Colonic mucosa (tissue), 4 donors: ENCODE measurements around the gene MRPL22. TPM values are rescaled to one million over a fixed set of nuclear protein-coding genes. Genes with fewer than 3 reads are reported as not detected.
"Not testable (repeated sequence)": the region's sequence is repeated elsewhere in the genome, so short reads cannot be mapped to it uniquely, and the experiment has no call there.

Source experiments
- DNase-seq: peaks from one replicate; pipeline ENCODE4 v3.0.0-alpha.2; 2020
- H3K27ac ChIP-seq: fragments of 200-600 bp; one replicate; pipeline ENCODE4 v1.8.0; 2021
- H3K27me3 ChIP-seq: fragments of 200-600 bp; one replicate; pipeline ENCODE4 v1.8.0; 2021
- H3K36me3 ChIP-seq: fragments of 200-600 bp; one replicate; pipeline ENCODE4 v1.8.0; 2021
- H3K4me1 ChIP-seq: fragments of 200-600 bp; one replicate; pipeline ENCODE4 v1.8.0; 2021; ENCODE audit warnings: mild to moderate bottlenecking
- H3K4me3 ChIP-seq: fragments of 200-600 bp; one replicate; pipeline ENCODE4 v1.8.0; 2021
- H3K9ac ChIP-seq, 2 donors: one replicate each; pipeline ENCODE4 v1.7.0; 2013; ENCODE audit warnings: control low read depth in 2 of 2, low read depth in 2 of 2, low read length in 2 of 2
- H3K9me3 ChIP-seq: fragments of 200-600 bp; one replicate; pipeline ENCODE4 v1.8.0; 2021
- CTCF ChIP-seq: fragments of 200-600 bp; IDR thresholded peaks from one replicate; pipeline ENCODE4 v1.8.0; 2022; ENCODE audit warnings: antibody characterized with exemption, mild to moderate bottlenecking
- intact Hi-C: fragments of 100-400 bp; cut with DNase I; formaldehyde crosslinking; loops from one replicate; pipeline ENCODE4 v1.14.1; 2022
- total RNA-seq, 2 donors: library from RNA; stranded (reverse); fragmentation: NEBNext Ultra II Directional in 1 of 2; extraction: Animal tissue kit (Norgen Biotek cat#: 25700) in 1 of 2; gene quantifications; one replicate each; pipeline ENCODE4 v1.2.1, GENCODE V29; 2021
- donor health status: healthy.
- donor health status: DM: no; HTN: no; CAD: no.
- donor health status: DM: no; HTN: no; CAD: no.

The MRPL22 gene
- total RNA-seq, 2 donors from 2014 or later: 51.4 to 62.3 TPM

GRCh38 chr5:154937186-154937717, 3.6 kb upstream of the MRPL22 start:
- intact Hi-C loops: no loop called here

GRCh38 chr5:154937718-154938466, 3.0 kb upstream of the MRPL22 start, which contains the start of gene GEMIN5:
TSS of gene GEMIN5 (minus strand) at chr5:154938211. CDS start at chr5:154938133, 78 bp downstream.
- Histone ChIP-seq H3K4me1 (peaks cover 6% of the 10 kb centered on the region), H3K27me3 (no peaks in the 10 kb centered on the region), H3K27ac (peak within 1 kb of the TSS; percentile 43), H3K9ac (peak within 1 kb of the TSS; percentile 65 to 95), H3K9me3 (no peaks in the 10 kb centered on the region), H3K4me3 (peak within 1 kb of the TSS; percentile 98), H3K36me3 (no peaks in the 10 kb centered on the region)
- peak; percentile 91 for DNase-seq
- TF ChIP-seq CTCF: no peak
- intact Hi-C loops: no loop called here

More at GRCh38 chr5:154937186-154937717, 3.6 kb upstream of the MRPL22 start:
- peak overlapping the region; percentile 98 for H3K4me3 ChIP-seq
- no peaks in the 10 kb centered on the region for H3K36me3 ChIP-seq
- DNase-seq: no peak
- H3K27me3 ChIP-seq: no peaks in the 10 kb centered on the region
- no peak for TF ChIP-seq CTCF
- peak overlapping the region; percentile 43 for H3K27ac ChIP-seq
- H3K9ac ChIP-seq: peak overlapping the region; percentile 65 to 95
- H3K9me3 ChIP-seq: no peaks in the 10 kb centered on the region
- H3K4me1 ChIP-seq: peaks cover 6% of the 10 kb centered on the region

- H3K4me1 ChIP-seq, H3K27me3 ChIP-seq, H3K9me3 ChIP-seq, DNase-seq, H3K27ac ChIP-seq, intact Hi-C loops, H3K9ac ChIP-seq, H3K36me3 ChIP-seq, H3K4me3 ChIP-seq: not testable (repeated sequence)
Measured at GRCh38 chr5:154939387-154939786, 1.5 kb upstream of the MRPL22 start.

GRCh38 chr5:154940375-154940771, 500 bp upstream of the MRPL22 start:
- intact Hi-C loops: loop anchor here (10.0 kb wide), 1 partner anchor 296 kb away; no protein-coding TSS in a partner anchor
- no peaks in the 10 kb centered on the region for H3K36me3 ChIP-seq
- no peaks in the 10 kb centered on the region for H3K27me3 ChIP-seq
- peaks cover 6% of the 10 kb centered on the region for H3K4me1 ChIP-seq
- peak overlapping the region in 1 of 2 donors; percentile 90 for H3K9ac ChIP-seq
- peak overlapping the region; percentile 71 for H3K27ac ChIP-seq
- H3K9me3 ChIP-seq: no peaks in the 10 kb centered on the region
- H3K4me3 ChIP-seq: peak overlapping the region; percentile 86
- TF ChIP-seq CTCF: no peak
- DNase-seq: no peak

GRCh38 chr5:154943527-154943926, 2.7 kb downstream of the MRPL22 start:
- intact Hi-C loops: loop anchor here (10.0 kb wide), 1 partner anchor 299 kb away; no protein-coding TSS in a partner anchor
- no peak for DNase-seq
- no peak for TF ChIP-seq CTCF
- Histone ChIP-seq H3K4me3 (no peak overlapping the region), H3K4me1 (no peaks in the 10 kb centered on the region), H3K27ac (no peak overlapping the region), H3K9ac (no peak overlapping the region), H3K27me3 (no peaks in the 10 kb centered on the region), H3K36me3 (no peaks in the 10 kb centered on the region), H3K9me3 (no peaks in the 10 kb centered on the region)

GRCh38 chr5:154944716-154945115, 3.8 kb downstream of the MRPL22 start:
- H3K27ac ChIP-seq: no peak overlapping the region
- no peak overlapping the region for H3K9ac ChIP-seq
- no peaks in the 10 kb centered on the region for H3K27me3 ChIP-seq
- H3K9me3 ChIP-seq: no peaks in the 10 kb centered on the region
- no peaks in the 10 kb centered on the region for H3K36me3 ChIP-seq
- no peak for TF ChIP-seq CTCF
- DNase-seq: no peak
- H3K4me1 ChIP-seq: no peaks in the 10 kb centered on the region
- intact Hi-C loops: loop anchor here (10.0 kb wide), 1 partner anchor 300 kb away; no protein-coding TSS in a partner anchor
- H3K4me3 ChIP-seq: no peak overlapping the region
